Activated CD4-positive, alpha-beta T cell treated with anti-CD3 and anti-CD28 coated beads for 24 hours (primary cell): ENCODE data around the gene UXS1.

Experiments used
- DNase-seq, 2 donors: peaks; one replicate each; pipeline ENCODE4 v3.0.0-alpha.2; 2020; ENCODE audit warnings: low read depth in 2 of 2

Gene UXS1

DNA sequence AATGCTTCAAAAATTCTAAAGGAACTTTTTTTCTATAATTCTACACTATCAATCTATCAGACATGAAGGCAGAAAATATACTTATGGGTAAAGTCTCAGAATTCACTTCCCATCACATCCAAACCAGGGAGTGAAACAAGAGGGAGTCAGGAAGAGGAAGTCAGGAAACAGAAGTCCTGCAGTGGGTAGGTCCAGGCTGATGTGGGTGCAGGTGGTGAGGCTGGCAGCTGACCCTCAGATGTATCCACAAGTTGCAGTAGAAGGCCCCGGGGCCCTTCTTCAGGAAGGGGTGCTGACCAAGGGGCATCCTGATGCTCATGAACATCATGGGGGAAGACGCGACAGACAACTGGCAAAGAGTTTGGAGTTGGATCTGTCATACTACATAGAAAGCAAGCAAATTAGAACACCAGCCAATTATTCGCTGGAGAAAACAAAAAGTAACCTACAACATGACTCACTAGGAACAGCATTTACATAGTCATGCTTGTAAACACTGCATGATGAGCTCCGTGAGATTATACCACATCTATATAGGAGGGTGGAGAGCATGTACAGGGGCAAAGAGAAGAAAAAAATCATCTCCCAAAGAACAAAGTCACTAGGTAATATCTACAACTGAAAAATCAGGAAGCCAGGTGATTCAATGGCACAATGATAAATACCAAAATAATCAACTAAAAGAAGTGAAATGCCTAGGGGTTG lies 4.2 kb downstream of the UXS1 start:
- DNase-seq: no peak

DNA sequence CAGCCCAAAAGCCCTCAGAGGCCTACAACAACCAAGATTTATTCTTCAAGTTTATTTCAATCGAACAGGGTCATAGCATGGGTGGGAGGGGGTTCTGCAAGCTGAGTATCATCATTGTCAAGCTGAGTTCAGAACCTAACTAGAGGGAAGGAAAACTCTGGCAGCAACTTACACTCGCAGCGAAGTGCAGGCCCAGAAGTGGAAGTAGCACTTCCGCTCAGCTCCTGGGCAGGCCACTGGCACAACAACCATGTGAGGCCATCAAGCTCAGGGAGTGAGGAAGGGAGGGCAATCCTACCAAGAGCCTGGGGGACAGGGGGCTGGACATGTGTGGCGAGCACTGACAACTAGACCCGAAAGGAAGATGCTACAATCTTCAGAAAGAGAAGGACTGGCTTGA lies 4.8 kb downstream of the UXS1 start:
- DNase-seq: no peak

DNA sequence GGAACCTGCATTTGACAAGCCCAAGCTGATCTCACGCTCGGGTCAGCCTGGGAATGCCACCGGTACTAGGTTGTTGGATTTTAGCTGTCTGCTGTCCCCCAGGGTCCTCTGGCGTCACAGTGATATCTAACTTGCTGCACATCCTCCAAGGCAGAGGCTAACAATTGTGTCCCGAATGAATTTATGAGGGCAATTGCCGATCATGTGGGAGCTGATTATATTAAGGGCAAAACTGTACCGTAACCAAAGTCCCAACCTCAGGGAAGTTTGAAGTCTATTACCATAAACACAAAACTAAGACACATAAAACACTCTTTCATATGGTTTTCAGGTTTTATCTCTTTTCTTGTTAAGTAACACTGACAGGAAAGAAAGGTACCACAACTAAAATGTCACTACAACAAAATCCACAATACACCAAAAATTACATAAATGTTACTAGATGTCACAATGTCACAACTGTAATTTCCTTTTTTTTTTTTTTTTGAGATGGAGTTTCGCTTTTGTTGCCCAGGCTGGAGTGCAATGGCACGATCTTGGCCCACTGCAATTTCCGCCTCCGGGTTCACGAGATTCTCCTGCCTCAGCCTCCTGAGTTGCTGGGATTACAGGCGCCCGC lies 6.7 kb downstream of the UXS1 start:
- DNase-seq: no peak

DNA sequence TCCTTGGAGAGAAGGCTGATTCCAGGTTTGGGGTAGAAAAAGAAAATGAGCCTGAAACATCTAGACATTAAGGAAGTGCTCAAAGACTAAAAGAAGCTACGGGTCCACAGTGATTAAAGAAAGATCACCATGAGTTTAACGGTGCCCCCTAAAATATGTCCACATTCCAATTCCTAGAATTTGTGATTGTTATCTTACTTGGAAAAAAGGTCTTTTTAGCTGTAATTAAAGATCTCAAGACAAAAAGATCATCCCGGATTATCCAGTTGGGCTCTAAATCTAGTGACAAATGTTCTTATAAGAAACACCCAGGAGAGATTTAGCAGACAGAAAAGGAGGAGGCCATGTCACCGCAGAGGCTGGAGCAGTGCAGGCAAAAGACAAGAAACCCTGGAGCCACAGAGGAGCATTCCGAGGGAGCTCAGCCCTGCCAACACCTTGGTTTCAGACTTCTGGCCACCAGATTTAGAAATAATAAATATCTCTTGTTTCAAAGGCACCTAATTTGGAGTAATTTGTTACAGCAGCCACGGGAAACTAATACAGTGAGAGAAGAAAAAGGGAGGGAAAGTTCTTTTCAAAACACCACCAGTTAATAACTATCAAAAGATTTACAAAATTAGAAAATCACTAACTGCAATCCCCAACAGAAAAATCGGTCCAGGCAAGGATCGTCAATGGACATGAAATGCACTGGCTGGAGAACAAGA lies 8.5 kb downstream of the UXS1 start:
- no peak for DNase-seq

DNA sequence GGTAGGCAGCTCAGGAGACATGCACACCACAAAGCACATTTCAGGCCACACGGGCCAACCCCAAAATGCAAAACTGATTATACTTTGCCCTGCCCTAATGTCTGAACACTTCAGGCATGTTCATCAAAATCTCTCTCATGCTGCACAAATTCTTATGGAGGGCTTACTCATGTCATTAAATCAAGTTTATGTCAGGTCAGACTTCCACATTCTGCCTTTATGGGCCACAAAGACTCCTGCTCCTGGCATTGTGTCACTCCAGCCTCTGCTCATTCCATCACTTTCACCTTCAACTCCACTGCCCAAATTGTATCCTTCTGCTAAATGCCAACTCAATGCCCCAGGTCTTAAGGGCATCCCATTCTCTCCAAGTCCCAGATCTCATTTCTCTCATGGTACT lies 9.2 kb downstream of the UXS1 start:
- no peak for DNase-seq

DNA sequence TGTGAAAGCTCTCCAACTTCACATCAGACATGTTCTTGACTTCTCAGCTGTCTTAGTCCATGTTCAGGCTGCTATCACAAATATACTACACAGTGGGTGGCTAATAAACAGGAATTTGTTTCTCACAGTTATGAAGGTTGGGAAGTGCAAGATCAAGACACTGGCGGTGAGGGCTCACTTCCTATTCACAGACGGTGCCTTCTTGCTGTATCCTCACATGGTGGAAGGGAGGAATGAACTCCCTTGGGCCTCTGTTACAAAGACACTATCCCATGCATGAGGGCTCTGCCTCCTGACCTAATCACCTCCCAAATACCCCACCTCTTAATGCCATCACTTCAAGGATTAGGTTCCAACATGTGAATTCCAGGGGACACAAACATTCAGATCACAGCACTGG lies 9.7 kb downstream of the UXS1 start:
- DNase-seq: no peak

DNA sequence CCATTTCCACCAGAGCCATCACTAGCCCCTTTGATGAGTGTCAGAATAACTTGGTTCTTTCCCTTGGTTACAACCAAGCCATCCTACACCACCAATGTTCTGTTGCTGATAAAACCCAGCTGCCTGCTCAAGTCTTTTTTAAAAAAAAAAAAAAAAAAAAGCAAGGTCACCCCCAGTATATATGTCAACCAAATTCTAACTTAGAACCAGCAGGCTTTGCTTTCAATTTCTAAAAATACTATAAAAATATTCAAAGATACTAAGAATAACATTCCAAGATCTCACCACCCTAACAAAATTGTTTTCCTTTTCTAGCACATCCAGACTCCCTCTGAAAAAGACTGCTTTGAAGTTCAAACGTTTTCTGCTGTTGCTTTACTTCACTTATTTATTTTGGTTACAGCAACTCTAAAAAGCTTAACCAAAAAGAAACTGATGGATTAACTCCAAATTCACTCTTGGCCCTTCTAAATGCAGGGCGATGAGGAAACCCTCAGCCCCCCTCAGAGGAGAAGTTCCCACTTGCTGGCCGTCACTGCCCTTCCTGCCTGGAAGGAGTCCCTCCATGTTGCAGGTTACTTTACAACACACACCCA lies 10.9 kb downstream of the UXS1 start:
- DNase-seq: no peak

DNA sequence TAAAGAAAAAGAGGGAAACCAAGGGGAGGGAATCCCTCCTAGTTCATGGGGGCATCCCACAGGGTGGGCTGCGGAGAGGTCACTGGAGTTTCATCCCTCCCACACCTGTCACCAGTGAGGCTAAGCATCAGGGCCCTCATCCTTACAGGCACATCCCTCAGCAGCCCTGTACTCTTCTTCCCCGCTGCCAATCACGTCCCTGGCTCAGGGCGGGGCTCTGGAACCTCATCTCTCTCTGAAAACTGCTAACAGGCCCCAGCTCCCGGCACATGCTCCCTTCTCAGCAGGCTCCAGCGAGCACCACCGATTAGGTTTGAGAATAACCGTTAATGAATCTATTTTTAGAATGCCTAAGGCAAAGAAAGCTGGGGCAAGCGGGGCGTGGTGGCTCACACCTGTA lies 13.0 kb downstream of the UXS1 start:
- DNase-seq: no peak

DNA sequence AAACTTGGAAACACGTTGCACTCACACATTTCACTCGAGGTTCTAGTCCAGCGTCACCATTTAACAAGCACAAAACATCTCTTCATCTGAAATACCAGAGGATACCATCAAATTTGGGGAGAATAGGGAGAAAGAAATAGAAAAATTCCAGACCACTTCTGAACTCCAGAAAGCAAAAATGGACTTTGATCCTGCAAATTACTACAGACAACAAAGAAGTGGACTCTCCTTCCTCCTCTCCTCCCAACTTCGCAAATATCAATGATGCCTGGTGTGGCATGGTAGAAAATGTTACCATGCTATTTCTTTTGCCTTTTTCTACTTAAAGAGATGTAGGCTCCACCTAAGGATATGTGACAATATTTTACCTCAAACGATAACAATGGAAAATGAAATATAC lies 13.5 kb downstream of the UXS1 start:
- no peak for DNase-seq

DNA sequence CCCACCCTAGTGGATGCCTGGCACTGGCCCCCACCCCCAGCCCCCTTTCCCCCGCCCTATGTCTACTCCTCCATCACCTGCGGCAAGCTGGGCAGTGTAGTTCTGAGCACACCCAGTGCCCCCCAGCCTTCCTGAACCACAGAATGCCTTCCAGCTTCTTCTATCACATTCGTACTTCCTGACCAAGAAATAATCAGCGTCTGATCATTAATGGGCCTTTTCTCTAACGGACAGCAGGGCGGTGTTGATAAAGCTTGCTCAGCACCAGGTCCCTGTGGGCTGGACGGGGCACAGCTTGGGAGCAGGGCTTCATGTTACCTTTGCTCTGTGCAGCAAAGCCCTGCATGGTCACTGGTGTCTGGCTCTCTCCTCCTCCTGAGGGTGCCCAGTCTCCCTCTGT lies 15.4 kb downstream of the UXS1 start:
- no peak for DNase-seq

DNA sequence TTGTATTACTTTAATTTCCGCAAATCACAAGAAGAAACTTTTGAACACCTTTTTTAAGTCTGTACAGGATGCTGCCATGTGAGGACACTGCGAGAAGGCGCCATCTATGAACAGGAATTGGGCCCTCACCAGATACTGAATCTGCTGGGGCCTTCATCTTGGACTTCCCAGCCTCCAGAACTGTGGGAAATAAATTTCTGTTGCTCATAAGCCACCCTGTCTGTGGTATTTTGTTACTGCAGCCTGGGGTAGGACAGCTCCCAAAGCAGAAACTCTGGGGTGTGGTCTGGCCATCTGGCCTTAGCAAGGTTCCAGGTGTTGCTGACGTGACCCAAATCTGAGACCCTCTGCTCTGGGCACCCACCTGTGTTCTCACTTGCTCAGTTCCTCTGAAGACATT lies 16.5 kb downstream of the UXS1 start:
- DNase-seq: no peak

DNA sequence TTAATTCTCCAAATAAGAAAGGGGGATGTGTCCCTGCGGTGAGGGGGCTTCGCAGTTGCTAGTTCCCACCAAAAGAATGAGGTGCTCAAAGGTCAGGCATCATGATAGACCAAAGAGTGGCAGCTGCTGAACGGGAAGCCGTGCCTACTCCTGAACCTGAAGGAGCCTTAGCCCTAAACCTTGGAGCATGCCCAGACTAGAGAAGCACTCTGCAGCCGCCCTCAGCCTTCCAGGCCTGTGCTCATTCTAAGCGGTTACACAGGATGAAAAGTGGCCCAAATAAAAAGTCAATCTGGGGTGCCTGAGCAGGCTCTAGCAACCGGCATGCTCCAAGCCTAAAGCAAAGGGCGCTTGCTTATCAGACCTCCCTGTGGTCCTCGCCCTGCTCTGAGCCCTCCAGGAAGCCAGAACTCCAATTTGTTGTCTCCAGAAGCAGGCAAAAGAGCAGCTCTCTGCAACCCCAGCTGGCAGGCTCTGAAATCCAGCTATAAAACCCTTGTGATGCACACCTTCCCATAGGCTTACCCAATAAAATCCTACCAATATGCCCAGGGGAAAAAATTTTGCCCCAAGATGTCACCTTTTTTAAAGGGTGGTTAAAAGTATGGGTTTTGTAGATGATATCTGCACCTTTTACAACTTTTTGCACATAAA lies 17.5 kb downstream of the UXS1 start:
- no peak for DNase-seq

DNA sequence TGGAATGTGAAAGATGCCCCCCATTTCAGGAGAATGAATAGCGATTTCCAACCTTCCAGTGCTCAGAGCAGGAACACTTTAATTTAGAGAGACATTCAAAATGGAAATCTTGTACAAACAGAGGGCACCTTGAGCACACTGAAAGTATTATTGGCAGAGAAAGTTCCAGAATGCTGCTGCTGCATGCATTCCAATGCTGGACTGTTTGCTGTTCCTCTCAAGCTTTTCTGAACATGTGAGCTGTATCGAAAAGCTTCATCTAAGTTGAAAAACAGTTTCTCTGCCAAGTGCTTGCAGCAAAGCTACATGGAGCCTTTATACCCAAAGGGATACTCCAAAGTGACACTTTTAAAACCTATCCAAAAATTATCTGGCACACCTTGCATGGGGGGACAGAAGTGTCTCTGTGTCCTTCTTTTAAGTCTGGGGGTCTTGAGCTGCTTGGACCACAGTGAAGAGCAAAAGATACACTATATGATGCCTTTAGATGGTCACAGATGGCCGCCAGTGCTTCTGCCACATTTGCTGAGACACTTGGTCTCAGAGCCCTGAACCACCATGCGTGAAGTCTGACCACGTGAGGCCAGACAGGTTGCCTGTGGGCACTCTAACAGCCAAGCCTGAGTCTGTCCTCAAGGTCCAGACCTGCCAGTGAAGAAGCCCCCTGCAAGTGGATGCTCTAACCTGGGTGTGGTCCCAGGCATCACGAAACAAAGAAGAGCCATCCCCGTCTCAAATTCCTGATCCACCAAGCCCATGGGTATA lies 18.8 kb downstream of the UXS1 start:
- no peak for DNase-seq

DNA sequence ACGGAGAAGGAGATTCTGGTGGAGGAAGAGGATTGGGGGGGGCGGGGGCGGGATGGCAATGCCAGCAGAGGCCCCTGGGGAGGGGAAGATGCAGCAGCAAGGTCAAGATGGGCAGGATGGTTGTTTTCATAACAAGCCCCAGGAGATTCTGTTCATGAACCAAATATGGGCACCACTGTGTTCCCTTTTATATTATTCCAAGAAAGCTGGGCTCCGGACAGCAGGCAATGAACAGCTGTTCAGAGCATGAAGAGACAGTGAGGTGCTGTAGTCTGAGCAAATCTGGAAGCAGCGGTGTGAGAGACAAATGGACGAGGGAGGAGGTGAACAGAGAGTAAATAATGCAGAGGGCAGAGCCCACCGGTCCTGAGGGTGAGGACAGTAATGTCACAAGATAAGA lies 20.0 kb downstream of the UXS1 start:
- no peak for DNase-seq

DNA sequence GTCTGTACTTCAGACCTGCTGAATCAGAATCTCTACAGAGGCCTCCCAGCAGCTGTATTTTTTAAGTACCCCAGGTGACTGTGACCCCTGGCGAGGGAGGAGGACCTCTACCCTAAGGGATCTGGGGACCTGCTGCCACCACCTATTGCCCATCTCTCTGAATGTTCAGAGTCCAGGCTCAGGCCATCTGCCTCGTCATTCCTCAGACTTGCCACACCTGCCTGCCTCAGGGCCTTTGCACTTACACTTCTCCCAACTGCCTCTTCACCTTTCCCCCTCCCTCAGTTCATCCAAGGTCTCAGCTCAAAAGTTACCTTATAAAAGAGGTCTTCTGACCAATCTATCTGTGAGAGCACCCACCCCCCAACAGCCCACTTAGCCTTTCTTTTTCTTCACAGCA lies 21.5 kb downstream of the UXS1 start:
- DNase-seq: no peak

DNA sequence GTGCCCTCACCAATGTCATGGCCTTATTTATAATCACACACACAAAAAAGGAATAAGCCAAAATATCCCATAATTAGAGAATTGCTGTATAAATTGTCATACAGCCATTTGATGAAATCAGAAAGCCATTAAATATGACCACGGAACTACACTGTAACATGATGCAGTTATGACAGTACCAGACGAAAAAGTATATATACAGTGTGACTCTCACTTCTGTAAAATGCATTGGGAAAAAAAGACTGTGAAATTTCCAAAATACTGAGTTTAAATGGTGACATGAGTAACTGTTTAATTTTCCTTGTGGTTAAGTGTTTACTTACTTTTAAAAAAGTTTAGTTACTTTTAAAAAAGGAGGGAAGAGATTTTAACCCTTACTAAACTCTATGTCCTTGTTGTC lies 25.4 kb downstream of the UXS1 start:
- DNase-seq: no peak

DNA sequence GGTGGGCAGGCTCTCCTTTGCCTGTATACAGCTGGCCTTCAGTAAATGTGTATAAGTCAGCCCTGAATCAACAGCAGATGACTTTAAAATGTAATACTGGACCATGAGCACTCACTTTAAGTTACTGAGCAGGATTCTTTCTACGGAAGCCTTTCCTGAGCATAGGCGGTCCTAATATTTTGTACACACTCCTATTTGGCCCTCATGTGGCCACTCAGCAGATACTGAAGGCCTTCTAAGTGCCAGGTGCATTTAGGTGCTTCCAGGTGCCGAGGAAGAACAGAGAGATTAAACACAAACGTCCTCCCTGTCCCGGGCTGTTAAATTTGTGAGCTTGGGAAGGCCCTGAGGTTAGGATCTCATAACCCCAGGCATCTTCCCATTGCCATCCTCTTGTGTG lies 27.0 kb downstream of the UXS1 start:
- no peak for DNase-seq

DNA sequence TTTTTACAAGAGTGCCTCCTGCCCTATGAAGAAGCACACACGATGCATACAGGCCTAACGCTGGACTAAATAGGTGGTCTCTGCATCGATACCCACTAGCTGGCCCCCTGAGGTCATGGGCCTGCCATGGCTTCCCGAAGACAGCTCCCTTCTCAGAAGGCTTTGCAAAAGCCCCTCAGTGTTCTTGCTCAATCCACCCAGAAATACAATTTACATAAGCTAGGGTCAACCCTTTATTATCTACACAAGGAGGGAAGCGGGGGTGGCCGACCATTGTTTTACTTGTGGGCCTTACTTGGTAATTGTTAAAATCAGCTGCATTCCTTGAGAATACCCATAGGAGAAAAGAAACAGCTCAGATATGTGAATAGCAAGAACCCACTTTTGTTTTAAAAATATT lies 28.5 kb downstream of the UXS1 start:
- DNase-seq: no peak

DNA sequence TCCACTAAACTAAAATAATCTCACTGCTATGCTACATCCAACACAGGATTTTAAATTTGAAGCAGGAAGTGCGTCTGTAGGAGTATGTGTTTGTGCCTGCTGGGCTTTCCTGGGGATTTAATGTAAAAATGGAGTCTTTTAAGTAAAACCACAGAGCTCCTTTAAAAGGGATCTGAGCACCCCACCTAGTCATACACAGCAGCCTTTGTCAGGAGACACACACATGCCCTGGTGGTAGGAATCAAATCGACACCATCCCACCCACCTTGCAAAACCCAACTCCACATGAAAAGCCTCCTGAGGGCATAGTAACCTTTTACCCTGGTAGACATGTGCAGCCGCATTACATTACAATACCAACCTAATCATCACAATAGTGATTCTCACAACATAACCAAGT lies 29.1 kb downstream of the UXS1 start:
- no peak for DNase-seq

DNA sequence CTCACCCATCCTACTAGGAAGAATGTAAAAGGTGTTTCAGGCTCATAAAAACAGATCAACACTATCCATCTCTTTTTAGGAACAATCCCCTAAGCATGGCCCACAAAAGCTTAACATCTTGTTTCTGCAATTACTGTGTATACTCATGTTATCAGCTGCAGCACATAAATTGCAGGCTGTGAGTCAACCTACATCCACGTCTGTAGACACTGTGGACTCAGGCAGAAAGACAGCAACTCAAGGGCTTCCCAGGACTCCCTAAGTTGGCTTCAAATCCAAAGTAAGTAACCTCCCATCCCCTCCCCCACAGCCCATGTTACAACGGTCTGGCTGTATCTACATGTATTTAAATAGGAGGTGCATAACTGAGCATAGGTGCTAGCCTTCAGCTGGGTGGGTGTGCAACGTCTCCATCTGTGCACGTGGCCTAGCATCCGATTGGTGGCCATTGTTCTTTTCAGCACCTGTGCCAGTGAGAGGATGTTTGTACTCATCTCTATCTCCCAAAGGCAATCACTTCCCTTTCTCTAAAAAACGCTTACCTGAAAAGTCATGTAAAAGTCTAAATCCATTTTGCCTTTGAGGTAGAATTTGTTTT lies 30.1 kb downstream of the UXS1 start:
- no peak for DNase-seq
